Measurements from ENCODE around the gene TEX22.
A peak's percentile ranks its signal among the peaks of the same experiment; 100 is the strongest.

The TEX22 gene

GRCh38 chr14:105414456-105415371 lies 16.4 kb downstream of the TEX22 start:
- TF ChIP-seq ZNF384 (IDR thresholded peaks at IDR 0.05) (no peak), SUZ12 (IDR thresholded peaks at IDR 0.05) (no peak), LEF1 (IDR thresholded peaks at IDR 0.05; ENCODE audit: borderline replicate concordance) (no peak), HDGF (IDR thresholded peaks at IDR 0.05; ENCODE audit: borderline replicate concordance) (no peak), FOXA1 (IDR thresholded peaks at IDR 0.05) (no peak), CTBP1 (IDR thresholded peaks at IDR 0.05; ENCODE audit: borderline replicate concordance) (no peak)
- peak; percentile 74 for DNase-seq (ENCODE audit: extremely low spot score)
- POLR2A ChIA-PET = interaction anchor here (1.3 to 1.6 kb wide), 2 partner anchors 16 kb away, joined by 5 read pairs; partner anchors contain the start of gene TEX22
- CTCF ChIA-PET = interaction anchor here (0.6 to 1.2 kb wide), 2 partner anchors 66 to 133 kb away, joined by 3 to 6 read pairs; no protein-coding TSS in a partner anchor

GRCh38 chr14:105415481-105416428 lies 17.4 kb downstream of the TEX22 start:
- POLR2A ChIA-PET = interaction anchor here (1.3 kb wide), 1 partner anchor 17 kb away, joined by 5 read pairs; the partner anchor contains the start of gene TEX22
- no peak for TF ChIP-seq CTBP1 (IDR thresholded peaks at IDR 0.05; ENCODE audit: borderline replicate concordance)
- TF ChIP-seq SP1 (IDR thresholded peaks at IDR 0.05) = no peak
- no peak for TF ChIP-seq ELF4 (IDR thresholded peaks at IDR 0.05)
- TF ChIP-seq ZNF384 (IDR thresholded peaks at IDR 0.05) = no peak
- TF ChIP-seq BHLHE40 (IDR thresholded peaks at IDR 0.05; ENCODE audit: borderline replicate concordance) = no peak
- no peak for TF ChIP-seq FOXA1 (IDR thresholded peaks at IDR 0.05)
- TF ChIP-seq FOXK2 (IDR thresholded peaks at IDR 0.05) = no peak
- no peak for TF ChIP-seq SUZ12 (IDR thresholded peaks at IDR 0.05)
- TF ChIP-seq HDGF (IDR thresholded peaks at IDR 0.05; ENCODE audit: borderline replicate concordance) = no peak
- TF ChIP-seq NFRKB (IDR thresholded peaks at IDR 0.05) = no peak
- no peak for TF ChIP-seq ARNT (IDR thresholded peaks at IDR 0.05)
- CTCF ChIA-PET = interaction anchor here (1.2 kb wide), 1 partner anchor 65 kb away, joined by 3 read pairs; no protein-coding TSS in a partner anchor
- DNase-seq (ENCODE audit: extremely low spot score) = no peak

- POLR2A ChIA-PET = no interaction called here
- CTCF ChIA-PET = no interaction called here
- TF ChIP-seq ZNF384 (IDR thresholded peaks at IDR 0.05) = no peak
- TF ChIP-seq FOXM1 (IDR thresholded peaks at IDR 0.05; ENCODE audit: borderline replicate concordance) = no peak
- TF ChIP-seq ELF4 (IDR thresholded peaks at IDR 0.05) = no peak
- TF ChIP-seq CTBP1 (IDR thresholded peaks at IDR 0.05; ENCODE audit: borderline replicate concordance) = no peak
- no peak for TF ChIP-seq BHLHE40 (IDR thresholded peaks at IDR 0.05; ENCODE audit: borderline replicate concordance)
- DNase-seq (ENCODE audit: extremely low spot score) = no peak
Observed at GRCh38 chr14:105416671-105417070, 18.3 kb downstream of the TEX22 start.

- DNase-seq (ENCODE audit: extremely low spot score) = no peak
- POLR2A ChIA-PET = interaction anchor here (1.7 kb wide), 1 partner anchor 9 kb away, joined by 6 read pairs; no protein-coding TSS in a partner anchor
- no peak for TF ChIP-seq SP1 (IDR thresholded peaks at IDR 0.05)
- TF ChIP-seq HDGF (IDR thresholded peaks at IDR 0.05; ENCODE audit: borderline replicate concordance) = no peak
- no peak for TF ChIP-seq ELF4 (IDR thresholded peaks at IDR 0.05)
- TF ChIP-seq FOXK2 (IDR thresholded peaks at IDR 0.05) = no peak
- no peak for TF ChIP-seq CTBP1 (IDR thresholded peaks at IDR 0.05; ENCODE audit: borderline replicate concordance)
- no peak for TF ChIP-seq BHLHE40 (IDR thresholded peaks at IDR 0.05; ENCODE audit: borderline replicate concordance)
- TF ChIP-seq LEF1 (IDR thresholded peaks at IDR 0.05; ENCODE audit: borderline replicate concordance) = no peak
- TF ChIP-seq L3MBTL2 (conservative IDR thresholded peaks at IDR 0.05) = no peak
- TF ChIP-seq FOXA1 (IDR thresholded peaks at IDR 0.05) = no peak
- TF ChIP-seq ZNF384 (IDR thresholded peaks at IDR 0.05) = no peak
- no peak for TF ChIP-seq SUZ12 (IDR thresholded peaks at IDR 0.05)
- TF ChIP-seq NFRKB (IDR thresholded peaks at IDR 0.05) = no peak
- no peak for TF ChIP-seq ARNT (IDR thresholded peaks at IDR 0.05)
- TF ChIP-seq FOXM1 (IDR thresholded peaks at IDR 0.05; ENCODE audit: borderline replicate concordance) = no peak
- no peak for TF ChIP-seq PKNOX1 (IDR thresholded peaks at IDR 0.05)
- CTCF ChIA-PET = no interaction called here
Observed at GRCh38 chr14:105417690-105418121, 19.4 kb downstream of the TEX22 start.

GRCh38 chr14:105418269-105419194 lies 20.2 kb downstream of the TEX22 start:
- no peak for TF ChIP-seq ELF4 (IDR thresholded peaks at IDR 0.05)
- TF ChIP-seq FOXA1 (IDR thresholded peaks at IDR 0.05) = no peak
- TF ChIP-seq NFRKB (IDR thresholded peaks at IDR 0.05) = no peak
- TF ChIP-seq L3MBTL2 (conservative IDR thresholded peaks at IDR 0.05) = no peak
- no peak for TF ChIP-seq ZNF384 (IDR thresholded peaks at IDR 0.05)
- TF ChIP-seq TARDBP (IDR thresholded peaks at IDR 0.05) = no peak
- TF ChIP-seq ARNT (IDR thresholded peaks at IDR 0.05) = no peak
- TF ChIP-seq BHLHE40 (IDR thresholded peaks at IDR 0.05; ENCODE audit: borderline replicate concordance) = no peak
- no peak for TF ChIP-seq FOXK2 (IDR thresholded peaks at IDR 0.05)
- TF ChIP-seq HDGF (IDR thresholded peaks at IDR 0.05; ENCODE audit: borderline replicate concordance) = no peak
- no peak for TF ChIP-seq SUZ12 (IDR thresholded peaks at IDR 0.05)
- no peak for TF ChIP-seq CTBP1 (IDR thresholded peaks at IDR 0.05; ENCODE audit: borderline replicate concordance)
- TF ChIP-seq FOXM1 (IDR thresholded peaks at IDR 0.05; ENCODE audit: borderline replicate concordance) = no peak
- no peak for TF ChIP-seq LEF1 (IDR thresholded peaks at IDR 0.05; ENCODE audit: borderline replicate concordance)
- no peak for DNase-seq (ENCODE audit: extremely low spot score)
- ChIA-PET POLR2A (interaction anchor here (1.0 to 1.7 kb wide), 2 partner anchors 10 to 71 kb away, joined by 6 to 7 read pairs; no protein-coding TSS in a partner anchor), CTCF (interaction anchor here (0.6 kb wide), 1 partner anchor 62 kb away, joined by 3 read pairs; no protein-coding TSS in a partner anchor)
